GM20000 (cell line): ENCODE results near the gene ANKHD1.
A peak's percentile ranks its signal among the peaks of the same experiment; 100 is the strongest.

ENCODE experiments used
- DNase-seq: peaks from one replicate; pipeline ENCODE4 v3.0.0; 2012; ENCODE audit warnings: low spot score
- TF ChIP-seq, protein P1 (sequence below): IDR thresholded peaks from 2 replicates; pipeline ENCODE4 v1.5.1; 2012; ENCODE audit warnings: mild to moderate bottlenecking, control low read depth; ENCODE audit errors: extremely low read depth, missing control alignments

Gene ANKHD1

DNA sequence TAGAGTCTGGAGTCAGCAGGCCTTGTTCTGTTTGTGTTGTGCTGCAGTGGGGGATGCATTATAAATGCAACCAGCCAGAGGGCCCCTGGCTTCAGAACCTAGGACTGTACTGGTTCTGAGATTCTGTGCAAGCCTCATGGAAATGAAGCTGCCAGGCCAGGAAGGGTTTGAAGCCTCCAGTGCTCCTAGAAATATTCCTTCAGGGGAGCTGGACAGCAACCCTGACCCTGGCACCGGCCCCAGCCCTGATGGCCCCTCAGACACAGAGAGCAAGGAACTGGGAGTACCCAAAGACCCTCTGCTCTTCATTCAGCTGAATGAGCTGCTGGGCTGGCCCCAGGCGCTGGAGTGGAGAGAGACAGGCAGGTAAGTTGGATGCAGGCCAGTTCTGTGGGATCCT, 41.5 kb upstream of the ANKHD1 start, which contains the start of gene SLC4A9:
Gene SLC4A9, plus strand, starts transcription at position 94 of the 400 bp plus-strand sequence. Its CDS starts 43 bp downstream, at position 137.
- DNase-seq = no peak
- TF ChIP-seq, protein P1, sequence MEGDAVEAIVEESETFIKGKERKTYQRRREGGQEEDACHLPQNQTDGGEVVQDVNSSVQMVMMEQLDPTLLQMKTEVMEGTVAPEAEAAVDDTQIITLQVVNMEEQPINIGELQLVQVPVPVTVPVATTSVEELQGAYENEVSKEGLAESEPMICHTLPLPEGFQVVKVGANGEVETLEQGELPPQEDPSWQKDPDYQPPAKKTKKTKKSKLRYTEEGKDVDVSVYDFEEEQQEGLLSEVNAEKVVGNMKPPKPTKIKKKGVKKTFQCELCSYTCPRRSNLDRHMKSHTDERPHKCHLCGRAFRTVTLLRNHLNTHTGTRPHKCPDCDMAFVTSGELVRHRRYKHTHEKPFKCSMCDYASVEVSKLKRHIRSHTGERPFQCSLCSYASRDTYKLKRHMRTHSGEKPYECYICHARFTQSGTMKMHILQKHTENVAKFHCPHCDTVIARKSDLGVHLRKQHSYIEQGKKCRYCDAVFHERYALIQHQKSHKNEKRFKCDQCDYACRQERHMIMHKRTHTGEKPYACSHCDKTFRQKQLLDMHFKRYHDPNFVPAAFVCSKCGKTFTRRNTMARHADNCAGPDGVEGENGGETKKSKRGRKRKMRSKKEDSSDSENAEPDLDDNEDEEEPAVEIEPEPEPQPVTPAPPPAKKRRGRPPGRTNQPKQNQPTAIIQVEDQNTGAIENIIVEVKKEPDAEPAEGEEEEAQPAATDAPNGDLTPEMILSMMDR = no peak

DNA sequence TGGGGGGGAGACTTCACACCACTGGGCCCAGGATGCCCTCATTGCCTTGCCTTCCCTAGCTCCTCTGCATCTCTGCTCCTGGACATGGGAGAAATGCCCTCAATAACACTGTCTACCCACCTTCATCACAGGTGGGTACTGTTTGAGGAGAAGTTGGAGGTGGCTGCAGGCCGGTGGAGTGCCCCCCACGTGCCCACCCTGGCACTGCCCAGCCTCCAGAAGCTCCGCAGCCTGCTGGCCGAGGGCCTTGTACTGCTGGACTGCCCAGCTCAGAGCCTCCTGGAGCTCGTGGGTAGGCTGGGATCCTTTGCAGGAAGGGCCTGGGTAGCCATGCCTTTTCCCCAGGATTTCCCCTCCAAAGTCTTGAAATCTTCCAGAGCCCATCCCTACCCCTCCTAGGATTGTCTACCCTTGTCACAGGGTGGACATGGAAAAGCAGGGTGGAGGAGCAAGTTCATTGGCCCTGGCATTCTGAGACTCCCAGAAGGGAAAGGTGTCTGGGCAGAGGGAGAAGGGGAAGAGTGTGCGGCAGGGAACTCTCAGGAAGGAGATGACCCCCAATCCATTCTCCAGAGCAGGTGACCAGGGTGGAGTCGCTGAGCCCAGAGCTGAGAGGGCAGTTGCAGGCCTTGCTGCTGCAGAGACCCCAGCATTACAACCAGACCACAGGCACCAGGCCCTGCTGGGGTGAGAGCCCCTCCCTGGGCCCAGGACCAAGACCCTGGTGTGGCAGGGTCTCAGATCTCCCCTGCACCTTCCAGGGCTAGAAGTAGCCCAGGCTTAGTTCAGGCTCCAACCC, 40.8 kb upstream of the ANKHD1 start:
- TF ChIP-seq, protein P1 = no peak
- no peak for DNase-seq

DNA sequence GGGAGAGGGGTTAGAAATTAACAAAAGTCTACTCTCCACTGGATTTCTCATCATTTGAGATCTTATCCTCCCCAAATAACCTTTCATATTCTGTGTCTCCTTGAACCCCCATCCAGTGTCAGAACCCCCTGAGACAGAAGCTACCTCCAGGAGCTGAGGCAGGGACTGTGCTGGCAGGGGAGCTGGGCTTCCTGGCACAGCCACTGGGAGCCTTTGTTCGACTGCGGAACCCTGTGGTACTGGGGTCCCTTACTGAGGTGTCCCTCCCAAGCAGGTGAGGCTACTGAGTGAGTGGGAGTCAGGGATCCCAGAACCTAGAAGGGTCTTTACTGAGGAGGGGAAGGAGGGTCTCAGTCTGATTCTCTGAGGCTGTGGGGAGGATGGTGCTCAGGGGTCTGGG, 39.7 kb upstream of the ANKHD1 start:
- DNase-seq = no peak

DNA sequence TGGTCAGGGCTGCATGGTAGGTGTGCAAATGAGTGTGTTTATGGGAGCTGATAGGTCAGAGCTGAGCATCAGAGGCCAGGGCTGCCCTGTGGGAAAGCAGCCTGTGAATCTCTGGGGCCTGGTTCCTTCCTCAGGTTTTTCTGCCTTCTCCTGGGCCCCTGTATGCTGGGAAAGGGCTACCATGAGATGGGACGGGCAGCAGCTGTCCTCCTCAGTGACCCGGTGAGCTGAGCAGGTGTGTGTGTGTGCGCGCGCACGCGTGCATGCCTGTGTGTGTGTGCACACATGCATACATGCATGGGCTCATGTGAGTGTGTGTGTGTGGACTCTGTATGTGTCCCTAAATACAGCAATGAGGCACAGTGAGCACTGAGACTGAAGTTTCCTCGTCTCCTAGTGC, 39.3 kb upstream of the ANKHD1 start:
- TF ChIP-seq, protein P1 = no peak
- DNase-seq = no peak

More for the DNA sequence above, 39.7 kb upstream of the ANKHD1 start:
- TF ChIP-seq, protein P1 = no peak

DNA sequence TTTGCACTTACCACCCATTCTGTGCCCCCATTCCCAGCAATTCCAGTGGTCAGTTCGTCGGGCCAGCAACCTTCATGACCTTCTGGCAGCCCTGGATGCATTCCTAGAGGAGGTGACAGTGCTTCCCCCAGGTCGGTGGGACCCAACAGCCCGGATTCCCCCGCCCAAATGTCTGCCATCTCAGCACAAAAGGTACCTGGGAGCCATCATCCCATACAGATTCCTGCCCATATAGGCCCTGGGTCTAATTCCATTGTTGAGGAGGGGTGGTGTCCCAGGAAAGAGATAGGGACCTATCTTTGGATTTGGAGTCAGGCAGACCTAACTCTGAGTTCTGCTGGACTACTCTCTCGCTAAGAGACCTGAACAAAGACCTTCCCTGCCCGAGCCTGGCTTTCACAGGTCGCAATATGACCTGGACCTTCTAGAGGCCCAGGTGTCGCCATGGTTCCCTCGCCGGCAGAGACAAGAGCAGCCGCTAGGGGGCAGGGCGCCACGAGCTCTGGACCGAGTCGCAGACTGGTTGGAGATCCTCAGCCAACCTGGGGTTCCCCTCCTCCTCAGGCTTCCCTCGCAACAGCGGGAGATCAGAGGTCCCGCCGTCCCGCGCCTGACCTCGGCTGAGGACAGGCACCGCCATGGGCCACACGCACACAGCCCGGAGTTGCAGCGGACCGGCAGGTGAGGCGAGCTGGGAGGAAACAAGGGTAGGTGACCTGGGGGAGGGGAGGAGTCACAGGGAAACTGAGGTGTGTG, 38.6 kb upstream of the ANKHD1 start:
- DNase-seq = peak; percentile 83
- TF ChIP-seq, protein P1 = peak; percentile 94

DNA sequence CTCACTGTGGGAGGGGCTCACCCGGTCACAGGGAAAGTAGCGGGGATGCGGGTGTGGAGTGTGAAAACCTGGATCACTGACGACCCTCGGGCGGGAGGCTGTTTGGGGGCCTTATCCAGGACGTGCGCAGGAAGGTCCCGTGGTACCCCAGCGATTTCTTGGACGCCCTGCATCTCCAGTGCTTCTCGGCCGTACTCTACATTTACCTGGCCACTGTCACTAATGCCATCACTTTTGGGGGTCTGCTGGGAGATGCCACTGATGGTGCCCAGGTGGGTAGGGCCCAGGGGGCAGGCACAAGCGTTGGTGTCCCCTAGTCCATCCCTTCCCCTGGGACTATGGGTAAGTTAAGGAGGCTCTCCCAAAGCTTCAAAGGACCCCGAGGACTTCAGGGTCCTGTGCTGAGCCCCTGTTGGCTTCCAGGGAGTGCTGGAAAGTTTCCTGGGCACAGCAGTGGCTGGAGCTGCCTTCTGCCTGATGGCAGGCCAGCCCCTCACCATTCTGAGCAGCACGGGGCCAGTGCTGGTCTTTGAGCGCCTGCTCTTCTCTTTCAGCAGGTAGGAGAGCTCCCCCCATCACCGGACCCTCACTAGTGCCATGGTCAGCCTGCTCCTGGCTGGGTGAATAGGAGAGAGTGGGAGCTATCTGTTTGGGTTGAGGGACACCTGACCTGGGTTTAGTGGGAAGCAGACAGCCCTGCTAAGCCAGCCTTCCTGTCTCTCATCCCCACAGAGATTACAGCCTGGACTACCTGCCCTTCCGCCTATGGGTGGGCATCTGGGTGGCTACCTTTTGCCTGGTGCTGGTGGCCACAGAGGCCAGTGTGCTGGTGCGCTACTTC, 37.8 kb upstream of the ANKHD1 start:
- TF ChIP-seq, protein P1 = no peak
- DNase-seq = no peak

DNA sequence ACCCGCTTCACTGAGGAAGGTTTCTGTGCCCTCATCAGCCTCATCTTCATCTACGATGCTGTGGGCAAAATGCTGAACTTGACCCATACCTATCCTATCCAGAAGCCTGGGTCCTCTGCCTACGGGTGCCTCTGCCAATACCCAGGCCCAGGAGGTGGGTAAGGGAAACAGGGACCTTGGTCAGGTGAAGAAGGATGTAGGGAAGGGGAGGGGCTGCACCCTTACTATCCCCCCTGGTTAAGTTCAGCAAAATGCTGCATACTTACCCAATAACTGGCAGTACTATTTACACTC, 37.2 kb upstream of the ANKHD1 start:
- DNase-seq = no peak
- TF ChIP-seq, protein P1 = no peak
